ENCODE measurements around the gene PRAC2. TPM values are rescaled to one million over a fixed set of nuclear protein-coding genes. Genes with fewer than 3 reads are reported as not detected.

PRAC2 gene
- total RNA-seq, 4 donors from 2014 or later, result not detected

DNA sequence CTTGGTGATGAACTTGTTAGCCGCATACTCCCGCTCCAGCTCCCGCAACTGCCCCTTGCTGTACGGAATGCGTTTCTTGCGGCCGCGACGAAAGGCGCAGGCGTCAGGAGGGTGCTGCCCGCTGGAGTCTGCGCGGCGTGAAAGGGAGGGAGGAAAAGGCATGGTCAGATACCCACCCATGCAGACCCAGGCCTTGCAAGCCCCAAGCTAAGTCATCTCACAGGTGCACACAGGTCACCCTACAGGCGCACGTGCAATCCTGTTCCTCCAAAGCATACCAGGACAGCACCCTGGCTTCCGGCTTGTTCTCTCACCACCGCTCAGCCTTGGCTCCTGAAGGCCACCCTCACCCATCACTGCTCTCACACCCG, 3.9 kb downstream of the PRAC2 start:
- 10% methylated on average over 19 of the region's 20 CpGs for WGBS
- Histone ChIP-seq H3K27me3 (peaks cover 7 to 100% (median 96%) of the 10 kb centered on the region in 4 donors), H3K27ac (replicated peaks in 1 of 4) (no peak overlapping the region), H3K9me3 (no peaks in the 10 kb centered on the region), H3K36me3 (no peaks in the 10 kb centered on the region), H3K4me1 (peaks cover 23 to 59% (median 43%) of the 10 kb centered on the region in 4 donors), H3K4me3 (no peak overlapping the region)
- DNase-seq (ENCODE audit: extremely low spot score), result no peak
- intact Hi-C loops (cut with DNase I), result loop anchor here (5.0 kb wide), 1 partner anchor 150 kb away; no protein-coding TSS in a partner anchor
- TF ChIP-seq POLR2AphosphoS5 (IDR thresholded peaks at IDR 0.05) (no peak), EP300 (IDR thresholded peaks at IDR 0.05) (no peak), POLR2A (IDR thresholded peaks at IDR 0.05; ENCODE audit: low read depth) (no peak)
- TF ChIP-seq, protein P1, sequence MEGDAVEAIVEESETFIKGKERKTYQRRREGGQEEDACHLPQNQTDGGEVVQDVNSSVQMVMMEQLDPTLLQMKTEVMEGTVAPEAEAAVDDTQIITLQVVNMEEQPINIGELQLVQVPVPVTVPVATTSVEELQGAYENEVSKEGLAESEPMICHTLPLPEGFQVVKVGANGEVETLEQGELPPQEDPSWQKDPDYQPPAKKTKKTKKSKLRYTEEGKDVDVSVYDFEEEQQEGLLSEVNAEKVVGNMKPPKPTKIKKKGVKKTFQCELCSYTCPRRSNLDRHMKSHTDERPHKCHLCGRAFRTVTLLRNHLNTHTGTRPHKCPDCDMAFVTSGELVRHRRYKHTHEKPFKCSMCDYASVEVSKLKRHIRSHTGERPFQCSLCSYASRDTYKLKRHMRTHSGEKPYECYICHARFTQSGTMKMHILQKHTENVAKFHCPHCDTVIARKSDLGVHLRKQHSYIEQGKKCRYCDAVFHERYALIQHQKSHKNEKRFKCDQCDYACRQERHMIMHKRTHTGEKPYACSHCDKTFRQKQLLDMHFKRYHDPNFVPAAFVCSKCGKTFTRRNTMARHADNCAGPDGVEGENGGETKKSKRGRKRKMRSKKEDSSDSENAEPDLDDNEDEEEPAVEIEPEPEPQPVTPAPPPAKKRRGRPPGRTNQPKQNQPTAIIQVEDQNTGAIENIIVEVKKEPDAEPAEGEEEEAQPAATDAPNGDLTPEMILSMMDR (IDR thresholded peaks at IDR 0.05), result no peak

- Histone ChIP-seq H3K9me3 (no peaks in the 10 kb centered on the region), H3K4me3 (no peak overlapping the region), H3K4me1 (peaks cover 23 to 57% (median 43%) of the 10 kb centered on the region in 4 donors), H3K27ac (replicated peaks in 1 of 4) (no peak overlapping the region), H3K27me3 (peaks cover under 1 to 100% (median 96%) of the 10 kb centered on the region in 4 donors), H3K36me3 (no peaks in the 10 kb centered on the region)
- intact Hi-C loops (cut with DNase I), result loop anchor here (5.0 kb wide), 1 partner anchor 150 kb away; no protein-coding TSS in a partner anchor
- 37% methylated on average over 6 of the region's 9 CpGs for WGBS
- TF ChIP-seq, protein P1 (IDR thresholded peaks at IDR 0.05), result no peak
- no peak for TF ChIP-seq POLR2A (IDR thresholded peaks at IDR 0.05; ENCODE audit: low read depth)
- no peak for TF ChIP-seq EP300 (IDR thresholded peaks at IDR 0.05)
- no peak for TF ChIP-seq POLR2AphosphoS5 (IDR thresholded peaks at IDR 0.05)
- DNase-seq (ENCODE audit: extremely low spot score), result no peak
Measured at GRCh38 chr17:48727415-48728175, 4.6 kb downstream of the PRAC2 start.

- no peak for TF ChIP-seq EP300 (IDR thresholded peaks at IDR 0.05)
- no peak for TF ChIP-seq POLR2A (IDR thresholded peaks at IDR 0.05; ENCODE audit: low read depth)
- TF ChIP-seq, protein P1 (IDR thresholded peaks at IDR 0.05), result no peak
- no peak for TF ChIP-seq POLR2AphosphoS5 (IDR thresholded peaks at IDR 0.05)
- Histone ChIP-seq H3K36me3 (no peaks in the 10 kb centered on the region), H3K9me3 (no peaks in the 10 kb centered on the region), H3K27ac (replicated peaks in 1 of 4) (no peak within 1 kb of the TSS), H3K4me1 (peaks cover 29 to 57% (median 43%) of the 10 kb centered on the region in 4 donors), H3K4me3 (peak within 1 kb of the TSS; percentile 14 to 38 (median 34)), H3K27me3 (peaks cover 0 to 100% (median 96%) of the 10 kb centered on the region in 4 donors)
- no peak for DNase-seq (ENCODE audit: extremely low spot score)
- intact Hi-C loops (cut with DNase I), result loop anchor here (5.0 kb wide), 1 partner anchor 149 kb away; no protein-coding TSS in a partner anchor
- 6% methylated on average over 35 of the region's 55 CpGs for WGBS
Measured at GRCh38 chr17:48728232-48729231, 5.5 kb downstream of the PRAC2 start, which contains the start of gene HOXB13. Gene HOXB13, minus strand, starts transcription at chr17:48728750. Its CDS starts 157 bp downstream, at chr17:48728593.

DNA sequence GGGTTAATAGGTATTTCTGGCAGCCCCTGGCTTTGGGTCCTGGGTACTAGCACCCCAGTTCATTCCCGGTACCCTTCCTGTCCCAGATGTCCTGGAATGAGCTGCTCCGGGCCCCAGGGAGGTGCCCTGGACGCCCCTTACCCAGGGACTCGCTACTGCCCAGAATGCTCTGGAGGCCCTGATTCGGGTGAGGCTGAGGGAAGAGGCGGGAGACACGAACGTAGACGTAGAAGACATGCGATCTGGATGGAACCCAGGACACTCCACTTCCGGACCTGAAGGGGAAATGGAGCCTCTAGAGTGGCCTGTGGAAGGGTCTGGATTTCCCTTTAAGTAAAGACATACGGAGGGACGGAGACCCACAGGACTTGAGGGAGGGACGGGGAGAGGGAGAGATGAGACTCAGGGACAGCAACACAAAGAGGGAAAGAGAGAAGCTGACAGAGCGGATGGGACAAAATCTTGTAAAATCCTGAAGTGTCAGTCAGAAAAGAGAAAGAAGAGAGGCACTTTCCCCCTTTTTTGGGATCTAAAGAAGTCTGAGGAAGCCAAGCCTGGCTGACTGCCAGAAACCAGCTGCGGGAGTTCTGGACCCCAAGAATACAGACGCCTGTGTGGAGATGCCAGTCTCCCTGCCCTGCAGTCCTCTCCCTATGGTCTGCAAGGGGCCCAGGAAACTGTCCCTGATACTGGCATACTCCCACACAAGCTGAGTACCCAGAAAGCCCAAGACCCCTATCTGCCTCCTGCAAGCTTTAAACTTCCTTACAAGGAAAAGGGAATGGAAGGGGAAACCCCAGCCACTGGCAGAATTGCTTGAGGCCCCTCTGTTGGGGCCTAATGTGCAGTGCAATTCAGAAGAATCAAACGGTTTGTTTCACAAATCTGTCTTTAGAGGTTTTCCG, 6.6 kb downstream of the PRAC2 start:
- peaks cover 0 to 100% (median 94%) of the 10 kb centered on the region in 4 donors for H3K27me3 ChIP-seq
- DNase-seq (ENCODE audit: extremely low spot score), result no peak
- H3K9me3 ChIP-seq, result no peaks in the 10 kb centered on the region
- no peak overlapping the region for H3K4me3 ChIP-seq
- no peaks in the 10 kb centered on the region for H3K36me3 ChIP-seq
- H3K4me1 ChIP-seq, result peaks cover 25 to 55% (median 33%) of the 10 kb centered on the region in 4 donors
- intact Hi-C loops (cut with DNase I), result loop anchor here (5.0 kb wide), 1 partner anchor 148 kb away; no protein-coding TSS in a partner anchor
- H3K27ac ChIP-seq (replicated peaks in 1 of 4), result no peak overlapping the region
- TF ChIP-seq, protein P1 (IDR thresholded peaks at IDR 0.05), result no peak
- no peak for TF ChIP-seq EP300 (IDR thresholded peaks at IDR 0.05)
- no peak for TF ChIP-seq POLR2A (IDR thresholded peaks at IDR 0.05; ENCODE audit: low read depth)
- TF ChIP-seq POLR2AphosphoS5 (IDR thresholded peaks at IDR 0.05), result no peak
- WGBS, result 7% methylated on average over 19 of the region's 19 CpGs
